AG04449 (cell line): ENCODE measurements around the gene CCDC110.

Experiments
- CTCF ChIA-PET: fragments of 350-600 bp; formaldehyde crosslinking; extraction: SDS; loops from one replicate; lab custom pipeline; 2021; ENCODE audit warnings: antibody characterized with exemption; lab: Yijun Ruan, JAX
- POLR2A ChIA-PET: fragments of 400-600, 350-600 bp; formaldehyde crosslinking; extraction: SDS; loops from one replicate; lab custom pipeline; 2020; ENCODE audit warnings: antibody characterized with exemption, inconsistent platforms; lab: Yijun Ruan, JAX
- DNase-seq: peaks from one replicate; pipeline ENCODE4 v3.0.0-alpha.2; 2010; ENCODE audit warnings: low read depth, low spot score
- H3K4me3 ChIP-seq: 2 replicates; pipeline ENCODE4 v1.5.1; 2011; ENCODE audit warnings: low read depth, mild to moderate bottlenecking, control low read depth, low read length
- CTCF ChIP-seq: IDR thresholded peaks from one replicate; pipeline ENCODE4 v1.5.1; 2011; ENCODE audit warnings: mild to moderate bottlenecking, moderate library complexity, low read length, control low read depth, inconsistent platforms; ENCODE audit not compliant: insufficient read depth; ENCODE audit errors: missing control alignments

Gene CCDC110

GRCh38 chr4:185408432-185408831 is 63.1 kb downstream of the CCDC110 start:
- no peak overlapping the region for H3K4me3 ChIP-seq
- ChIA-PET POLR2A (no interaction called here), CTCF (interaction anchor here (1.2 kb wide), 1 partner anchor 225 kb away, joined by 3 read pairs; no protein-coding TSS in a partner anchor)
- no peak for DNase-seq
- TF ChIP-seq CTCF = no peak

GRCh38 chr4:185405296-185405999 is 66.1 kb downstream of the CCDC110 start:
- DNase-seq = no peak
- no peak for TF ChIP-seq CTCF
- CTCF ChIA-PET = interaction anchor here (1.1 to 1.6 kb wide), 4 partner anchors 8 to 616 kb away, joined by 3 to 5 read pairs (median 3); no protein-coding TSS in a partner anchor
- POLR2A ChIA-PET = no interaction called here
- H3K4me3 ChIP-seq = no peak overlapping the region

- CTCF ChIA-PET = interaction anchor here (0.7 to 1.6 kb wide), 4 partner anchors 17 to 618 kb away, joined by 3 to 5 read pairs (median 3); no protein-coding TSS in a partner anchor
- TF ChIP-seq CTCF = no peak
- POLR2A ChIA-PET = no interaction called here
- no peak overlapping the region for H3K4me3 ChIP-seq
- DNase-seq = no peak
Measured at GRCh38 chr4:185404031-185404430, 67.5 kb downstream of the CCDC110 start.

GRCh38 chr4:185399466-185399865 is 72.1 kb downstream of the CCDC110 start:
- no peak for DNase-seq
- H3K4me3 ChIP-seq = no peak overlapping the region
- CTCF ChIA-PET = interaction anchor here (2.0 kb wide), 1 partner anchor 639 kb away, joined by 5 read pairs; no protein-coding TSS in a partner anchor
- TF ChIP-seq CTCF = no peak
- POLR2A ChIA-PET = no interaction called here

- no peak for DNase-seq
- ChIA-PET CTCF (interaction anchor here (2.0 to 4.8 kb wide), 2 partner anchors 214 to 639 kb away, joined by 5 to 28 read pairs; no protein-coding TSS in a partner anchor), POLR2A (no interaction called here)
- no peak overlapping the region for H3K4me3 ChIP-seq
- no peak for TF ChIP-seq CTCF
Measured at GRCh38 chr4:185398618-185399017, 72.9 kb downstream of the CCDC110 start.

GRCh38 chr4:185396724-185397385 is 74.7 kb downstream of the CCDC110 start, which contains the start of gene ANKRD37:
Gene ANKRD37, plus strand, starts transcription at chr4:185396841. Its CDS starts 83 bp downstream, at chr4:185396924.
- no peak for DNase-seq
- TF ChIP-seq CTCF = no peak
- ChIA-PET POLR2A (interaction anchor here (1.0 to 2.4 kb wide), 7 partner anchors 12 to 195 kb away, joined by 3 to 7 read pairs (median 3); no protein-coding TSS in a partner anchor), CTCF (interaction anchor here (0.8 to 4.8 kb wide), 5 partner anchors 9 to 256 kb away, joined by 3 to 28 read pairs (median 3); no protein-coding TSS in a partner anchor)
- peak within 1 kb of the TSS; percentile 76 for H3K4me3 ChIP-seq
